ENCODE data around the gene MADD. TPM values are rescaled to one million over a fixed set of nuclear protein-coding genes. Genes with fewer than 3 reads are reported as not detected.

The MADD gene
- total and polyA plus RNA-seq, 2 experiments from 2014 or later, result 13.4 to 43.8 TPM

DNA sequence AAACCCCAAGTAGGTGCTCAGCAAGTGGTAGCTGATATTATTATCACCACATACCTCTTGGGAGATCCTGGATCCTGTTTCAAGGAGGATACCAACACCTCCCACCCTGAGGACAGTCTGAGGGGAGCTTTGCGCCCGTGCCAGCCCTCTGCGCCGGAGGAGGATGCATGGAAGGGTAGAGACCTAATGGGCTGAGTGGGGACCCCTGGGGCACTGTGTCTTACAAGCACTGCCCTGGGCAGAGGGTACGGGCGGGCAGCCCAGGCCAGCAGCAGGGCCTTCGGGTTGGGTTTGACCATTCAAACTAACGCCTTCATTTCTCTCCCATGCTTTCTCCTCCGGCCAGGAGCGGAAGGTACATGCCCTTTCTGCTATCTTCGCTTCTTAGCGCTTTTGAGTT is 56.3 kb downstream of the MADD start (continued):
- TF ChIP-seq, protein P1, sequence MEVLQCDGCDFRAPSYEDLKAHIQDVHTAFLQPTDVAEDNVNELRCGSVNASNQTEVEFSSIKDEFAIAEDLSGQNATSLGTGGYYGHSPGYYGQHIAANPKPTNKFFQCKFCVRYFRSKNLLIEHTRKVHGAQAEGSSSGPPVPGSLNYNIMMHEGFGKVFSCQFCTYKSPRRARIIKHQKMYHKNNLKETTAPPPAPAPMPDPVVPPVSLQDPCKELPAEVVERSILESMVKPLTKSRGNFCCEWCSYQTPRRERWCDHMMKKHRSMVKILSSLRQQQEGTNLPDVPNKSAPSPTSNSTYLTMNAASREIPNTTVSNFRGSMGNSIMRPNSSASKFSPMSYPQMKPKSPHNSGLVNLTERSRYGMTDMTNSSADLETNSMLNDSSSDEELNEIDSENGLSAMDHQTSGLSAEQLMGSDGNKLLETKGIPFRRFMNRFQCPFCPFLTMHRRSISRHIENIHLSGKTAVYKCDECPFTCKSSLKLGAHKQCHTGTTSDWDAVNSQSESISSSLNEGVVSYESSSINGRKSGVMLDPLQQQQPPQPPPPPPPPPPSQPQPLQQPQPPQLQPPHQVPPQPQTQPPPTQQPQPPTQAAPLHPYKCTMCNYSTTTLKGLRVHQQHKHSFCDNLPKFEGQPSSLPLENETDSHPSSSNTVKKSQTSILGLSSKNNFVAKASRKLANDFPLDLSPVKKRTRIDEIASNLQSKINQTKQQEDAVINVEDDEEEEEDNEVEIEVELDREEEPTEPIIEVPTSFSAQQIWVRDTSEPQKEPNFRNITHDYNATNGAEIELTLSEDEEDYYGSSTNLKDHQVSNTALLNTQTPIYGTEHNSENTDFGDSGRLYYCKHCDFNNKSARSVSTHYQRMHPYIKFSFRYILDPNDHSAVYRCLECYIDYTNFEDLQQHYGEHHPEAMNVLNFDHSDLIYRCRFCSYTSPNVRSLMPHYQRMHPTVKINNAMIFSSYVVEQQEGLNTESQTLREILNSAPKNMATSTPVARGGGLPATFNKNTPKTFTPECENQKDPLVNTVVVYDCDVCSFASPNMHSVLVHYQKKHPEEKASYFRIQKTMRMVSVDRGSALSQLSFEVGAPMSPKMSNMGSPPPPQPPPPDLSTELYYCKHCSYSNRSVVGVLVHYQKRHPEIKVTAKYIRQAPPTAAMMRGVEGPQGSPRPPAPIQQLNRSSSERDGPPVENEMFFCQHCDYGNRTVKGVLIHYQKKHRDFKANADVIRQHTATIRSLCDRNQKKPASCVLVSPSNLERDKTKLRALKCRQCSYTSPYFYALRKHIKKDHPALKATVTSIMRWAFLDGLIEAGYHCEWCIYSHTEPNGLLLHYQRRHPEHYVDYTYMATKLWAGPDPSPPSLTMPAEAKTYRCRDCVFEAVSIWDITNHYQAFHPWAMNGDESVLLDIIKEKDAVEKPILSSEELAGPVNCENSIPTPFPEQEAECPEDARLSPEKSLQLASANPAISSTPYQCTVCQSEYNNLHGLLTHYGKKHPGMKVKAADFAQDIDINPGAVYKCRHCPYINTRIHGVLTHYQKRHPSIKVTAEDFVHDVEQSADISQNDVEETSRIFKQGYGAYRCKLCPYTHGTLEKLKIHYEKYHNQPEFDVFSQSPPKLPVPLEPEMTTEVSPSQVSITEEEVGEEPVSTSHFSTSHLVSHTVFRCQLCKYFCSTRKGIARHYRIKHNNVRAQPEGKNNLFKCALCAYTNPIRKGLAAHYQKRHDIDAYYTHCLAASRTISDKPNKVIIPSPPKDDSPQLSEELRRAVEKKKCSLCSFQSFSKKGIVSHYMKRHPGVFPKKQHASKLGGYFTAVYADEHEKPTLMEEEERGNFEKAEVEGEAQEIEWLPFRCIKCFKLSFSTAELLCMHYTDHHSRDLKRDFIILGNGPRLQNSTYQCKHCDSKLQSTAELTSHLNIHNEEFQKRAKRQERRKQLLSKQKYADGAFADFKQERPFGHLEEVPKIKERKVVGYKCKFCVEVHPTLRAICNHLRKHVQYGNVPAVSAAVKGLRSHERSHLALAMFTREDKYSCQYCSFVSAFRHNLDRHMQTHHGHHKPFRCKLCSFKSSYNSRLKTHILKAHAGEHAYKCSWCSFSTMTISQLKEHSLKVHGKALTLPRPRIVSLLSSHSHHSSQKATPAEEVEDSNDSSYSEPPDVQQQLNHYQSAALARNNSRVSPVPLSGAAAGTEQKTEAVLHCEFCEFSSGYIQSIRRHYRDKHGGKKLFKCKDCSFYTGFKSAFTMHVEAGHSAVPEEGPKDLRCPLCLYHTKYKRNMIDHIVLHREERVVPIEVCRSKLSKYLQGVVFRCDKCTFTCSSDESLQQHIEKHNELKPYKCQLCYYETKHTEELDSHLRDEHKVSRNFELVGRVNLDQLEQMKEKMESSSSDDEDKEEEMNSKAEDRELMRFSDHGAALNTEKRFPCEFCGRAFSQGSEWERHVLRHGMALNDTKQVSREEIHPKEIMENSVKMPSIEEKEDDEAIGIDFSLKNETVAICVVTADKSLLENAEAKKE (CRISPR knock-in tag; IDR thresholded peaks at IDR 0.05), result no peak
- TF ChIP-seq EZH2 (IDR thresholded peaks at IDR 0.05; ENCODE audit: low read depth, unreplicated experiment), result no peak
- TF ChIP-seq, protein P2, sequence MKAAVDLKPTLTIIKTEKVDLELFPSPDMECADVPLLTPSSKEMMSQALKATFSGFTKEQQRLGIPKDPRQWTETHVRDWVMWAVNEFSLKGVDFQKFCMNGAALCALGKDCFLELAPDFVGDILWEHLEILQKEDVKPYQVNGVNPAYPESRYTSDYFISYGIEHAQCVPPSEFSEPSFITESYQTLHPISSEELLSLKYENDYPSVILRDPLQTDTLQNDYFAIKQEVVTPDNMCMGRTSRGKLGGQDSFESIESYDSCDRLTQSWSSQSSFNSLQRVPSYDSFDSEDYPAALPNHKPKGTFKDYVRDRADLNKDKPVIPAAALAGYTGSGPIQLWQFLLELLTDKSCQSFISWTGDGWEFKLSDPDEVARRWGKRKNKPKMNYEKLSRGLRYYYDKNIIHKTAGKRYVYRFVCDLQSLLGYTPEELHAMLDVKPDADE (IDR thresholded peaks at IDR 0.05), result no peak

DNA sequence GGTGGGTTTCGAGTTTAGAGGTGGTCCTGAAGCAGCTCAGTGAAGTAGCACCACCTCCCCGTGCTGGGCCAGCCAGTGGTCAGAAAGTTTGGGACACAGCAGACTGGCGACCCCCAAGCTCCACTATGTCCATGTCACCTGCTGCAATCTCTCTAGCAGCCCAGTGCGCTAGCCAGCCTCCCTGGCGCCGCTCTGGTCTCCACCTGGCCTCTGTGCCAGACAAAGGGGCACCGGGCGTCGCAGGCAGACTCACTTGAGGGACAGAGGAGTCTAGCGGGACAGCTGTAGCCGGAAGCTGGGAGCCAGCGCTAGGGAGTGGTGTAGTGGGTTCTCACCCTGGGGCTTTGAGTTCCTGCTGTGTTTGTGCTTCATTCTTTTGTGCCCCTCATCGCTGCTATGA is 57.1 kb downstream of the MADD start:
- DNase-seq (ENCODE audit: low spot score) (no peak), ATAC-seq (no peak)
- H3F3A ChIP-seq (replicated peaks; ENCODE audit: low read depth), result no peaks in the 10 kb centered on the region
- H4K20me1 ChIP-seq (replicated peaks; ENCODE audit: insufficient read depth), result no peaks in the 10 kb centered on the region; the same call in 1 of the 2 replicates
- no peaks in the 10 kb centered on the region for H3K9me2 ChIP-seq (ENCODE audit: insufficient read depth)
- H3K27me3 ChIP-seq (ENCODE audit: insufficient read depth), result no peaks in the 10 kb centered on the region
- no peak overlapping the region for H3K4me2 ChIP-seq
- H3K4me3 ChIP-seq, result no peak overlapping the region
- no peaks in the 10 kb centered on the region for H3K36me3 ChIP-seq (ENCODE audit: insufficient read depth)
- Mint-ChIP-seq H3K27me3 (ENCODE audit: insufficient read depth, low read depth, poor library complexity) (peaks cover 11% of the 10 kb centered on the region), H3K27ac (no peak overlapping the region), H3K9me3 (no peaks in the 10 kb centered on the region), H3K4me1 (no peaks in the 10 kb centered on the region), H3K4me3 (no peak overlapping the region), H3K36me3 (ENCODE audit: low read depth) (peaks cover 24% of the 10 kb centered on the region)
- H3K4me1 ChIP-seq (ENCODE audit: insufficient read depth), result no peaks in the 10 kb centered on the region
- no peaks in the 10 kb centered on the region for H3K79me2 ChIP-seq (replicated peaks; ENCODE audit: insufficient read depth)
- no peak overlapping the region for H2AFZ ChIP-seq
- no peak overlapping the region for H3K27ac ChIP-seq (ENCODE audit: low read depth)
- TF ChIP-seq, protein P2 (IDR thresholded peaks at IDR 0.05), result no peak
- no peak for TF ChIP-seq JUNB (IDR thresholded peaks at IDR 0.05; ENCODE audit: unreplicated experiment)
- TF ChIP-seq, protein P1 (CRISPR knock-in tag; IDR thresholded peaks at IDR 0.05), result no peak

All from GM23338 (cell line).